OCI-LY3 (cell line): ENCODE results near the gene EXTL2.
A peak's percentile ranks its signal among the peaks of the same experiment; 100 is the strongest.
"Not testable (repeated sequence)": the region's sequence is repeated elsewhere in the genome, so short reads cannot be mapped to it uniquely, and the experiment has no call there.

Source experiments
- H2AFZ ChIP-seq: fragments of 200-600, 300-600 bp; shearing (Covaris generic); 2 replicates; pipeline ENCODE4 v1.6.0; 2014; ENCODE audit warnings: antibody characterized with exemption, low read depth, low read length
- H3K27ac ChIP-seq: fragments of 200-600, 300-600 bp; sonication (generic); 2 replicates; pipeline ENCODE4 v1.5.1; 2014; ENCODE audit warnings: mild to moderate bottlenecking, low read length, moderate library complexity, mixed read lengths
- H3K27me3 ChIP-seq: fragments of 200-600, 300-600 bp; sonication (generic); 2 replicates; pipeline ENCODE4 v1.6.1; 2014; ENCODE audit warnings: low read depth, low read length, mixed read lengths
- H3K36me3 ChIP-seq: fragments of 200-600, 300-600 bp; sonication (generic); replicated peaks from 2 replicates; pipeline ENCODE3; 2014; ENCODE audit warnings: low read depth, low read length, mixed read lengths
- H3K4me1 ChIP-seq: fragments of 300-600, 200-600 bp; sonication (generic); 2 replicates; pipeline ENCODE4 v1.6.1; 2014; ENCODE audit warnings: low read length, mixed read lengths
- H3K4me2 ChIP-seq: fragments of 200-600, 300-600 bp; sonication (generic); 2 replicates; pipeline ENCODE4 v1.6.1; 2014; ENCODE audit warnings: low read length, mixed read lengths
- H3K4me3 ChIP-seq: fragments of 300-600, 200-600 bp; sonication (generic); 2 replicates; pipeline ENCODE4 v1.5.1; 2014; ENCODE audit warnings: antibody characterized with exemption, mild to moderate bottlenecking, low read length, moderate library complexity
- H3K79me2 ChIP-seq: fragments of 300-600, 200-600 bp; shearing (Covaris generic); 2 replicates; pipeline ENCODE4 v1.6.1; 2014; ENCODE audit warnings: mild to moderate bottlenecking, low read length, mixed read lengths
- H3K9ac ChIP-seq: fragments of 300-600, 200-600 bp; shearing (Covaris generic); 2 replicates; pipeline ENCODE4 v1.6.0; 2014; ENCODE audit warnings: mild to moderate bottlenecking, low read length, moderate library complexity
- H3K9me3 ChIP-seq: fragments of 200-600, 300-600 bp; shearing (Covaris generic); 2 replicates; pipeline ENCODE4 v1.6.1; 2014; ENCODE audit warnings: low read length, mixed read lengths; ENCODE audit not compliant: insufficient read depth
- H4K20me1 ChIP-seq: fragments of 200-600, 300-600 bp; sonication (generic); 2 replicates; pipeline ENCODE4 v1.6.1; 2016; ENCODE audit warnings: low read length, mixed read lengths; ENCODE audit not compliant: insufficient read depth
- CTCF ChIP-seq: fragments of 200-600, 300-600 bp; sonication (generic); IDR thresholded peaks from 2 replicates; pipeline ENCODE4 v1.5.1; 2014; ENCODE audit warnings: antibody characterized with exemption, low read length, low read depth
- EZH2phosphoT487 ChIP-seq: fragments of 200-600 bp; shearing (Covaris generic); IDR thresholded peaks from 2 replicates; pipeline ENCODE4 v1.6.1; 2018; ENCODE audit warnings: antibody characterized with exemption, mixed run types, low read depth

EXTL2 gene

GRCh38 chr1:100895540-100896480 is 1.2 kb upstream of the EXTL2 start, which contains the start of gene SLC30A7:
Gene SLC30A7, plus strand, starts transcription at chr1:100896090. Its CDS starts 173 bp downstream, at chr1:100896263.
- peak within 1 kb of the TSS; percentile 76 for H3K4me2 ChIP-seq
- H2AFZ ChIP-seq = peak within 1 kb of the TSS; percentile 97
- peaks cover 17% of the 10 kb centered on the region for H3K4me1 ChIP-seq
- H3K79me2 ChIP-seq = peaks cover 17% of the 10 kb centered on the region
- H3K27ac ChIP-seq = peak within 1 kb of the TSS; percentile 84
- TF ChIP-seq CTCF = no peak
- no peaks in the 10 kb centered on the region for H3K9me3 ChIP-seq
- H3K27me3 ChIP-seq = no peaks in the 10 kb centered on the region
- H3K4me3 ChIP-seq = peak within 1 kb of the TSS; percentile 99
- H3K36me3 ChIP-seq = peaks cover 7% of the 10 kb centered on the region
- H4K20me1 ChIP-seq = no peaks in the 10 kb centered on the region
- H3K9ac ChIP-seq = peak within 1 kb of the TSS; percentile 96

- no peaks in the 10 kb centered on the region for H3K9me3 ChIP-seq
- no peak for TF ChIP-seq CTCF
- no peak overlapping the region for H3K27ac ChIP-seq
- H3K4me3 ChIP-seq = peak overlapping the region; percentile 99
- peaks cover 17% of the 10 kb centered on the region for H3K4me1 ChIP-seq
- H3K4me2 ChIP-seq = peak overlapping the region; percentile 76
- H3K36me3 ChIP-seq = no peaks in the 10 kb centered on the region
- H2AFZ ChIP-seq = no peak overlapping the region
- no peaks in the 10 kb centered on the region for H3K27me3 ChIP-seq
- no peaks in the 10 kb centered on the region for H4K20me1 ChIP-seq
- no peak overlapping the region for H3K9ac ChIP-seq
- peaks cover 17% of the 10 kb centered on the region for H3K79me2 ChIP-seq
These were observed 924 bp downstream of the EXTL2 start for GRCh38 chr1:100893718-100894117.

- H4K20me1 ChIP-seq = no peaks in the 10 kb centered on the region
- H3K9ac ChIP-seq = no peak overlapping the region
- no peaks in the 10 kb centered on the region for H3K27me3 ChIP-seq
- H3K4me2 ChIP-seq = no peak overlapping the region
- no peak overlapping the region for H2AFZ ChIP-seq
- no peaks in the 10 kb centered on the region for H3K36me3 ChIP-seq
- H3K27ac ChIP-seq = no peak overlapping the region
- TF ChIP-seq CTCF (no peak), EZH2phosphoT487 (no peak)
- H3K4me1 ChIP-seq = peaks cover 16% of the 10 kb centered on the region
- H3K4me3 ChIP-seq = no peak overlapping the region
- H3K9me3 ChIP-seq = no peaks in the 10 kb centered on the region
- H3K79me2 ChIP-seq = peaks cover 16% of the 10 kb centered on the region
These were observed 2.1 kb downstream of the EXTL2 start for GRCh38 chr1:100892554-100892953.

- Histone ChIP-seq H3K27me3 (no peaks in the 10 kb centered on the region), H4K20me1 (no peaks in the 10 kb centered on the region), H2AFZ (no peak overlapping the region), H3K4me3 (no peak overlapping the region), H3K36me3 (no peaks in the 10 kb centered on the region), H3K4me1 (peaks cover 7% of the 10 kb centered on the region; the same call in 1 of the 2 replicates), H3K27ac (no peak overlapping the region), H3K9me3 (no peaks in the 10 kb centered on the region), H3K9ac (no peak overlapping the region), H3K79me2 (peaks cover 4% of the 10 kb centered on the region), H3K4me2 (no peak overlapping the region)
- TF ChIP-seq EZH2phosphoT487 (no peak), CTCF (no peak)
These were observed 3.3 kb downstream of the EXTL2 start for GRCh38 chr1:100891380-100891779.

GRCh38 chr1:100889869-100890482 is 4.7 kb downstream of the EXTL2 start:
- not testable (repeated sequence) for H3K4me1 ChIP-seq, H3K4me2 ChIP-seq, H3K9ac ChIP-seq, H4K20me1 ChIP-seq, H2AFZ ChIP-seq, H3K4me3 ChIP-seq, H3K27me3 ChIP-seq, H3K79me2 ChIP-seq, H3K27ac ChIP-seq, H3K9me3 ChIP-seq, H3K36me3 ChIP-seq

- not testable (repeated sequence) for H3K36me3 ChIP-seq, H3K4me3 ChIP-seq, H3K4me2 ChIP-seq, H3K9ac ChIP-seq, H3K79me2 ChIP-seq, H2AFZ ChIP-seq, H3K9me3 ChIP-seq, H3K27me3 ChIP-seq, H3K4me1 ChIP-seq, H3K27ac ChIP-seq, H4K20me1 ChIP-seq
These were observed 5.6 kb downstream of the EXTL2 start for GRCh38 chr1:100889007-100889406.
